Activated B cell treated with CpG ODN at 0.5 μM for 24 hours (primary cell): ENCODE measurements around the gene MKRN1. TPM values are rescaled to one million over a fixed set of nuclear protein-coding genes. Genes with fewer than 3 reads are reported as not detected.
"Not testable (repeated sequence)": the region's sequence is repeated elsewhere in the genome, so short reads cannot be mapped to it uniquely, and the experiment has no call there.

Experiments used
- ATAC-seq: fragments of 200-7000 bp; cut with Tn5 transposase; one replicate; pipeline ENCODE4 v1.10.0; 2021; ENCODE audit warnings: low read depth, mild to moderate bottlenecking, moderate library complexity
- CTCF ChIA-PET: fragments of 350-600 bp; sonication (Branson Sonifier 250); formaldehyde crosslinking; loops from one replicate; lab custom pipeline; 2021; ENCODE audit warnings: antibody characterized with exemption; lab: Charles Lee
- POLR2A ChIA-PET: fragments of 350-600 bp; sonication (Branson Sonifier 250); formaldehyde crosslinking; loops from one replicate; lab custom pipeline; 2021; ENCODE audit warnings: antibody characterized with exemption; lab: Charles Lee
- DNase-seq: peaks from one replicate; pipeline ENCODE4 v3.0.0; 2022
- H3K27ac Mint-ChIP-seq: one replicate; pipeline ENCODE4 v1.8.0; 2020; ENCODE audit warnings: mixed read lengths
- H3K27me3 Mint-ChIP-seq: one replicate; pipeline ENCODE4 v1.8.0; 2021; ENCODE audit warnings: mixed read lengths
- H3K36me3 Mint-ChIP-seq: one replicate; pipeline ENCODE4 v1.8.0; 2021; ENCODE audit warnings: low read depth, mixed read lengths
- H3K4me1 Mint-ChIP-seq: one replicate; pipeline ENCODE4 v1.8.0; 2021; ENCODE audit warnings: mixed read lengths
- H3K4me3 Mint-ChIP-seq: one replicate; pipeline ENCODE4 v1.8.0; 2020; ENCODE audit warnings: mild to moderate bottlenecking, mixed read lengths
- H3K9me3 Mint-ChIP-seq: one replicate; pipeline ENCODE4 v1.8.0; 2020; ENCODE audit warnings: mixed read lengths
- intact Hi-C: fragments of 100-400 bp; cut with micrococcal nuclease; formaldehyde crosslinking; loops from one replicate; pipeline ENCODE4 v1.15.1; 2024
- total RNA-seq: library from RNA; stranded (reverse); gene quantifications from 2 replicates; pipeline ENCODE4 v1.2.3, GENCODE V29; 2022
- TF ChIP-seq, protein P1 (sequence below): fragments of 200-600 bp; IDR thresholded peaks from one replicate; pipeline ENCODE4 v1.8.0; 2022; ENCODE audit warnings: antibody characterized with exemption, mild to moderate bottlenecking

MKRN1 gene
- total RNA-seq, 1 donor from 2014 or later, result 94.3 TPM

DNA sequence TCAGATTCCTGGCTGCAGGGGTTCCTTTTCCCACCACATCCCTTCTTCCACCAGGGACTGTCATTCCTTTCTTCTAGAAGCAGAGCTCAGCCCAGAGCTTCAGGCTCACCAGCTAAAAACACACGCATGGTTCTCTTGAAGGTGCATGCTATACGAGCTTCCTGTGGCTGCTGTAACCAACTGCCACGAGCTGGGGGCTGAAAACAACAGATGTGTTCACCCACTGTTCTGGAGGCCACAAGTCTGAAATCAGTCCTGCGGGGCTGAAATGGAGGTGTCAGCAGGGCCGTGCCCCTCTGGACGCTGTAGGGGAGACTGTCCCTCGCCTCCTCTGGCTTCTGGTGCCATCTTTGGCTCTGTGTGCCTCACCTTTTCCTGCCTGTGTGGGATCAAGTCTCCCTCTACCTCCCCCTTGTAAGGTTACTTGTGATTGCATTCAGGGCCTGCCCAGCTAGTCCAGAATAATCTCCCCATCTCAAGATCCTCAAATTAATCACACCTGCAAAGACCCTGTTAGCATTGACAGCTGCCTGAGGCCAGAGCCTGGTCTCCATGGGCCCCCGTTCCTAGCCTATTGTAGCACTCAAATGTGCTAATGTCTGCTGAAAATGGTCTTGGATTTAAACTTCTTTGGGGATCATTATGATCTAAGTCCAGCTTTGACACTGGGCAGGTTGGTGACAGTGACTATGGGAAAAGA, 61.7 kb downstream of the MKRN1 start:
- intact Hi-C loops, result no loop called here
- ChIA-PET CTCF (interaction anchor here (1.1 kb wide), 1 partner anchor 174 kb away, joined by 4 read pairs; no protein-coding TSS in a partner anchor), POLR2A (interaction anchor here (0.6 to 0.7 kb wide), 2 partner anchors 11 to 13 kb away, joined by 3 to 4 read pairs; no protein-coding TSS in a partner anchor)
- DNase-seq (no peak), ATAC-seq (no peak)
- Mint-ChIP-seq H3K36me3 (no peaks in the 10 kb centered on the region), H3K4me3 (no peak overlapping the region), H3K9me3 (no peaks in the 10 kb centered on the region), H3K27ac (no peak overlapping the region), H3K4me1 (no peaks in the 10 kb centered on the region), H3K27me3 (no peaks in the 10 kb centered on the region)
- TF ChIP-seq, protein P1, sequence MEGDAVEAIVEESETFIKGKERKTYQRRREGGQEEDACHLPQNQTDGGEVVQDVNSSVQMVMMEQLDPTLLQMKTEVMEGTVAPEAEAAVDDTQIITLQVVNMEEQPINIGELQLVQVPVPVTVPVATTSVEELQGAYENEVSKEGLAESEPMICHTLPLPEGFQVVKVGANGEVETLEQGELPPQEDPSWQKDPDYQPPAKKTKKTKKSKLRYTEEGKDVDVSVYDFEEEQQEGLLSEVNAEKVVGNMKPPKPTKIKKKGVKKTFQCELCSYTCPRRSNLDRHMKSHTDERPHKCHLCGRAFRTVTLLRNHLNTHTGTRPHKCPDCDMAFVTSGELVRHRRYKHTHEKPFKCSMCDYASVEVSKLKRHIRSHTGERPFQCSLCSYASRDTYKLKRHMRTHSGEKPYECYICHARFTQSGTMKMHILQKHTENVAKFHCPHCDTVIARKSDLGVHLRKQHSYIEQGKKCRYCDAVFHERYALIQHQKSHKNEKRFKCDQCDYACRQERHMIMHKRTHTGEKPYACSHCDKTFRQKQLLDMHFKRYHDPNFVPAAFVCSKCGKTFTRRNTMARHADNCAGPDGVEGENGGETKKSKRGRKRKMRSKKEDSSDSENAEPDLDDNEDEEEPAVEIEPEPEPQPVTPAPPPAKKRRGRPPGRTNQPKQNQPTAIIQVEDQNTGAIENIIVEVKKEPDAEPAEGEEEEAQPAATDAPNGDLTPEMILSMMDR, result no peak

DNA sequence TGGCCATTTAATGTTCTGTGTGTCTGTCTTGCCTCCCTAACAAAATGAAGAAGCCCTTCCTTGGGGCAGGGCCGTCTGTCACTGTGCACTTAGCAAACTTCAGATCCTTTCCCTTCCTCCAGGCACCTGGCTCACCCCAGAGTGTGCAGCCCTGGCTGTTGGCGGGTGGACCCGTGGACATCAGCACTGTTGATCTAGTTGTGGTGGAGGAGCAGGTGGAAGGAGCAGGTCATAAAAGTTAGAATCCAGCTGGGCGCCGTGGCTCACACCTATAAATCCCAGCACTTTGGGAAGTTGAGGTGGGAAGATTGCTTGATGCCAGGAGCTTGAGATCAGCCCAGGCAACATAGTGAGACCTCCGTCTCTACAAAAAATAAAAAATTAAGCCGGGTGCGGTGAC, 62.7 kb downstream of the MKRN1 start:
- CTCF ChIA-PET, result no interaction called here
- ATAC-seq (no peak), DNase-seq (no peak)
- intact Hi-C loops, result no loop called here
- Mint-ChIP-seq H3K27me3 (no peaks in the 10 kb centered on the region), H3K9me3 (no peaks in the 10 kb centered on the region), H3K36me3 (no peaks in the 10 kb centered on the region), H3K27ac (no peak overlapping the region), H3K4me1 (no peaks in the 10 kb centered on the region), H3K4me3 (no peak overlapping the region)
- POLR2A ChIA-PET, result no interaction called here
- TF ChIP-seq, protein P1, result no peak

DNA sequence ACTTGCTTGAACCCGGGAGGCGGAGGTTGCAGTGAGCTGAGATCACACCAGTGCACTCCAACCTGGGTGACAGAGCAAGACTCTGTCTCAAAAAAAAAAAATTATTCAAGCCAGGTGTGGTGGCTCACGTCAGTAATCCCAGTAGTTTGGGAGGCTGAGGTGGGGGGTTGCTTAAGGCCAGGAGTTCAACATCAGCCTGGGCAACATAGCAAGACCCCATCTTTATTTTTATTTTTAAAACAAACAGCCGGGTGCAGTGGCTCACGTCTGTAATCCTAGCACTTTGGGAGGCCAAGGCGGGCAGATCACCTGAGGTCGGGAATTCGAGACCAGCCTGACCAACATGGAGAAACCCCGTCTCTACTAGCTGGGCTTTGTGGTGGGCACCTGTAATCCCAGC, 63.5 kb downstream of the MKRN1 start:
- POLR2A ChIA-PET, H3K4me3 Mint-ChIP-seq, H3K27me3 Mint-ChIP-seq, H3K36me3 Mint-ChIP-seq, H3K9me3 Mint-ChIP-seq, H3K4me1 Mint-ChIP-seq, DNase-seq, ATAC-seq, intact Hi-C loops, H3K27ac Mint-ChIP-seq, CTCF ChIA-PET: not testable (repeated sequence)

DNA sequence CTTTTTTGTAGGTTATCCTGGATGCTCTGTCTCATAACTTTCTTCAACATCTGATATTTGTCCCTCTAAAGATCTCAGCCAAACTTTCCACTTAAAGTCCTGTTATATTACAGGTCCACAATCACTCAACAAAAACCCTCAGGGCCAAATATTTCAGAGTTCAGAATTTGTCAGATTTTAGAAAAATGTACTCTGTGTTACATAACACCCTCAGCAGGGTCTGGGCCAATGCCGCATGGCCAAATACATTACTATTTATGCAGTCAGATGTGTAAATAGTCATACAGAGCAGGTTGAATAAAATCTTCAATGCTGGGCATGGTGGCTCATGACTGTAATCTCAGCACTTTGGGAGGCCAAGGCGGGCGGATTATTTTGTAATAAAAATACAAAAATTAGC, 63.9 kb downstream of the MKRN1 start:
- no peaks in the 10 kb centered on the region for H3K9me3 Mint-ChIP-seq
- no peaks in the 10 kb centered on the region for H3K4me1 Mint-ChIP-seq
- H3K27me3 Mint-ChIP-seq, result no peaks in the 10 kb centered on the region
- ChIA-PET CTCF (no interaction called here), POLR2A (no interaction called here)
- intact Hi-C loops, result no loop called here
- no peaks in the 10 kb centered on the region for H3K36me3 Mint-ChIP-seq
- DNase-seq (no peak), ATAC-seq (no peak)
- TF ChIP-seq, protein P1, result no peak
- no peak overlapping the region for H3K4me3 Mint-ChIP-seq
- H3K27ac Mint-ChIP-seq, result no peak overlapping the region

DNA sequence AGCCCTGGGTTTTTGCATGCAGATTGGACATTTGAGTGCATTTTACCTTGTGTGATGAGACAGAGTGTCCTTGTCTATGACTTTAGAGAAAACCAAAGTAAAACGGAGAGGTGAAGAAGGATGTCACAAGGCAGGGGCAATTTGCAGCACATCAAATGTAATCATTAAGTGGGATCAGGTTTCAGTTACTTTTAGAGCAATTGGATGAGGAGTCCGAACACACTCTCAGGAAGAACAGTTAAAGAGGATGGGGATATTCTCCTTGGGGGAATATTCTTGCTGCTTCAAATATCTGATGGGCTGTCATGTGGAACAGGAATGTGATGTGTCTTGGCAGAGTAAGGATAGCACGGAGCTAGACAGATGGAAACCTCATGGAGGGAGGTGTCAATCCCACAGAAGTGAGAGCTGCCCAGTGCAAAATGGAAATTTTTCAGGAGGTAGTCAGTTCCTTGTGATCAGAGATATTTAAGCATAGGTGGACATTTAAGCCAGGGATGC, 74.7 kb downstream of the MKRN1 start:
- DNase-seq (no peak), ATAC-seq (no peak)
- peaks cover 12% of the 10 kb centered on the region for H3K4me1 Mint-ChIP-seq
- intact Hi-C loops, result loop anchor here (2.0 kb wide), 1 partner anchor 14 kb away; no protein-coding TSS in a partner anchor
- H3K4me3 Mint-ChIP-seq, result peak overlapping the region; percentile 25
- H3K27ac Mint-ChIP-seq, result peak overlapping the region; percentile 46
- H3K27me3 Mint-ChIP-seq, result no peaks in the 10 kb centered on the region
- CTCF ChIA-PET, result no interaction called here
- no peaks in the 10 kb centered on the region for H3K9me3 Mint-ChIP-seq
- TF ChIP-seq, protein P1, result no peak
- no peaks in the 10 kb centered on the region for H3K36me3 Mint-ChIP-seq
- POLR2A ChIA-PET, result no interaction called here
